NCI-H146 (cell line): ENCODE data around the gene EGR2.
"Not testable (repeated sequence)": the region's sequence is repeated elsewhere in the genome, so short reads cannot be mapped to it uniquely, and the experiment has no call there.

ENCODE experiments used
- DNase-seq: peaks from one replicate; lab custom pipeline; 2025; lab: John Stamatoyannopoulos, UW

The EGR2 gene

DNA sequence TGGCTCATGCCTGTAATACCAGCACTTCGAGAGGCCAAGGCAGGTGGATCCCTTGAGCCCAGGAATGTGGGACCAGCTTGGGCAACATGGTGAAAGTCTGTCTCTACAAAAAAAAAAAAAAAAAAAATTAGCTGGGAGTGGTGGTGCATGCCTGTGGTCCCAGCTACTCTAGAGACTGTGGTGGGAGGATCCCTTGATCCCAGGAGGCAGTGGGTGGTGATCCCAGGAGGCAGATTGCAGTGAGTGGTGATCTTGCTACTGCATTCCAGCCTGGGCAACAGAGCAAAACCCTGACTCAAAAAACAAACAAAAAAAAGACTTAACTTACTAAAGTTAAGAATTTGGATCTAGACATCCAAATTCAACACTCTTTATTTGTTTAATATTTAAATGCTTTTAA, 21.9 kb downstream of the EGR2 start:
- no peak for DNase-seq

DNA sequence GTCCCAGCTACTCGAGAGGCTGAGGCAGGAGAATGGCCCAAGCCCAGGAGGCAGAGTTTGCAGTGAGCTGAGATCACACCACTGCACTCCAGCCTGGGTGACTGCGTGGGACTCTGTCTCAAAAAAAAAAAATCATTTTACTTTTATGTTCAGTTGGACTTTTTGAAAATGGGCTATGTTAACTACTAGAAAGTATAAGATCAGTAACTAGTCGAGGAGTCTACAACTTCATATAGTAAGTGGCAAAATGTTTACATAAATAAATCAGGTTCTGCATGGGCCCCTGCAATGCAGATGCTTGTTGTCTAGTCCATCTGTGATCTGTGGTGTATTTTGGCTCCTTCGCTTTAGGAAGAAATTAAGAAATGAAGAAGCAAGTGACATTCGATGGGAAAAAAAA, 23.9 kb downstream of the EGR2 start:
- no peak for DNase-seq

DNA sequence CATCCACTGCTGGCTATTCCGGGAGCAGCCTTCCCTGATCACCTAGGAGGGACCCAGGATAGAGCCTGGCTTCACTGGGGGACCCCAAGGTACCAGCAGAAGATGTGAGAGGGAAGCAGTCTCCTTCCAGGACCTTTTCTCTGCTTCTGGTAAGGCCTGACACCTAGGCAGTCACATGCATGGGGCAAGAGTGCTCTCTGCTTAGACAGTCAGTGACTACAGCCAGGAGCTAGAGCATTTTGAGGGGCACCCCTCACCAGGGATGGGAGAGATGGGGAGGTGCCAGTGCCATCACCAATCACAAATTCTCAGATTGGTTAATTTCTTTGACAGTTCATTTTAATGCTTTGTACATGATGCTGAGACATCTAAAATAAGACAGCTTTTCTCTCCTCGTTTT, 25.6 kb downstream of the EGR2 start:
- DNase-seq: no peak

DNA sequence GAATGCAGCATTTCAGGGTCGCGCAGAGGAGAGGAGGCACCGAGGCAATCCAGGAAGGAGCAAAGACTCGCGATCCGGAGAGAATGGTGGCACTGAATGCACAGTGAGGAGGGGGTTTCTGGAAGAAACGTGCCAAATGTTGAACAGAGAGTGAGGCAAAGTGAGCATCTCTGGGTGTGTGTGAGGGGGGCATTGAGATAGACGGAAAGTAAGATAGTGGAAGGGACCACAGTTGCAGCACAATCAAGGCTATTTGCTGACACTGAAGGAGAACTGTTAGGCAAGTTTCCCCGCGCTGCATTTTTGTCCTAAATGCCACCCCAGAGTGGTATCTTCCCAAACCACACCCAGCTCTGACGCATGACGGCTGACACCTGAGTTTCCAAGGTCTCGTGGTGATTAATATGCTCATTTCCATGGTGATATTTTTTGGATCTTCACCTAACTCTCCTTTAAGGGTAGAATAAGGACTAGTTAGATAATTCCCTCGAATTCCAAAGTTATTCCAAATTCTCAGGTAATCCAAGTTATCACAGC, 26.1 kb downstream of the EGR2 start:
- DNase-seq: no peak

DNA sequence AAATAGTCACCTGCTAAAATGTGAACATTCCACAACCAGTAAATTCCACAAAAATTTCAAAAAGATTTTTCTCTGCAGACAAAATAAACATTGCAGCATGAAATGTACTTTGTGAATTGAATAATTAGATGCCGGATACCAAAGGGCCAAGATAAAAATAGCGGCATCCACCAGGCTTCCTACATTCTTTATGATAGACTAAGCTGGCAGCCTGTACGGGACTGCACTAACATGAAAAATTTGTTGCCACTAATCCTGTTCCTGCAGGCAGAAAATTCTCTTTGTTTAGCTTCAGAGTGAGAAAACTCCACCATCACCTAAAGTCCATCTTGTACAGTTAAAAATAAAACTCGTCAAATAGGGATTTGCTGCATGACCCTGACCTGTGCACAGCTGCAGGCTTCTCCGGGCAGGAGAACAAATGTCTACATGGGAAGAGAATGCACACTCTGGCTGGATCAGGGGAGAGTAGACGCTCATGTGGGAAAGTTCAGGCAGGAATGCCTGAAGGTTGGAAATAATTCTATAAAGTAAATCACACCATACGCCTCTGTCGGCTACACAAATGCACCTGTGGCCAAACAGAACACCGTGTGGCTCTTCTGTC, 27.2 kb downstream of the EGR2 start:
- no peak for DNase-seq

DNA sequence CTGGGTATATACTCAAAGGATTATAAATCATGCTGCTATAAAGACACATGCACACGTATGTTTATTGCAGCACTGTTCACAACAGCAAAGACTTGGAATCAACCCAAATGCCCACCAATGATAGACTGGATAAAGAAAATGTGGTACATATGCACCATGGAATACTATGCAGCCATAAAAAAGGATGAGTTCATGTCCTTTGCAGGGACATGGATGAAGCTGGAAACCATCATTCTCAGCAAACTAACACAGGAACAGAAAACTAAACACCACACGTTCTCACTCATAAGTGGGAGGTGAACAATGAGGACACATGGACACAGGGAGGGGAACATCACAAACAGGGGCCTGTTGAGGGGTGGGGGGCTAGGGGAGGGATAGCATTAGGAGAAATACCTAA, 27.9 kb downstream of the EGR2 start:
- DNase-seq: not testable (repeated sequence)

DNA sequence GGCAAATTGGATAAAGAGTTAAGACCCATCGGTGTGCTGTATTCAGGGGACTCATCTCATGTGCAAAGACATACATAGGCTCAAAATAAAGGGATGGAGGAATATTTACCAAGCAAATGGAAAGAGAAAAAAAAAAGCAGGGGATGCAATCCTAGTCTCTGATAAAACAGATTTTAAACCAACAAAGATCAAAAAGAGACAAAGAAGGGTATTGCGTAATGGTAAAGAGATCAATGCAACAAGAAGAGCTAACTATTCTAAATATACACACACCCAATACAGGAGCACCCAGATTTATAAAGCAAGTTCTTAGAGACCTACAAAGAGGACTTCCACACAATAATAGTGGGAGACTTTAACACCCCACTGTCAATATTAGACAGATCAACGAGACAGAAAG, 31.6 kb downstream of the EGR2 start:
- DNase-seq: not testable (repeated sequence)

DNA sequence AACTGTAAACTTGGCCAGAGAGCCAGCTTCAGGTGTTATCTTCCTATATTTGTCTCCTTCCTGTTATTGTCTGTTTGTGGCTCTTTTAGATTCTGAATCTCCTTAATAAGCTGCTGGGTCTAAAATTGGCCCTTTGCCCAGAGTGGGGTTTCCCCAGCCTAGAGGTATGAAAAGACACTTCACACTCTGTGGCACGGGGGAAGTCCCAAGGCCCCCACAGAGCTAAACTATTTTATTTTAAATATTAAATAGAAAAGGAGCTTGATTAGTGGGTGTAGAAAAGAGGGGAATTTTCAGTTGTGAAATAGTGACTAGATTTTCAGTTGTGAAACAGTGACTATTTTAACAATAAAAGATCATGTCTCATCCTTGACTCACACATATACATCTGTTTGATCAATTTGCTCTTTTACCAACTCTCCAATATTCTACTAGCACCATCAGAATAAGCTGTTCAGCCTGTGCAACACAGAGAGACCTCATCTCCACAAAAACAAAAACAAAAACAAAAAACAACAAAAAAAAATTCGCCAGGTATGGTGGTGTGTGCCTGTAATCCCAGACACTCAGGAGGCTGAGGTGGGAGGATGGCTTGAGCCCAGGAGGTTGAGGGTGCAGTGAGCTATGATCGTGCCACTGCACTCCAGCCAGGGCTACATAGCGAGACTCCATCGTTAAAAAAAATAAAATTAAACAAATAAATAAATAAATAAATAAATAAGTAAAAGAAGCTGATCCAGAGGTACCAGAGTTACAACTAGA, 36.5 kb downstream of the EGR2 start:
- no peak for DNase-seq

DNA sequence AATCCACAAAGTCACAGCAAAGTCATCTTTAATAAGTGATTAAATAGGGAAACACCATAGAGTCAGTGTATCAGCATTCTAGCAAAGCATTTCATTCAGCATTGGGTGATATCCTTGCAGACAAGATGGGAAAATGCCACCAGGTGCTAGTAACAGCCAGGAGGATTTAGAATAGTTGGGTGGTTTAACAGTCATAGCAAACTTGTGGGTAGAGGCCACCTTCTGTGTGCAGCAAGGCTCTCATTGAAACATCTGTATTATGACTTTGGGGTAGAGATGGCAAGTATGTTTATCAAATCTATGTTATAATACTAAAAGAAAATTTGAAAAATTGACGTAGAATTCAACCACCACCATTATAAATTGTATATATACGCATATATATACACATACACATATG, 38.0 kb downstream of the EGR2 start:
- no peak for DNase-seq

DNA sequence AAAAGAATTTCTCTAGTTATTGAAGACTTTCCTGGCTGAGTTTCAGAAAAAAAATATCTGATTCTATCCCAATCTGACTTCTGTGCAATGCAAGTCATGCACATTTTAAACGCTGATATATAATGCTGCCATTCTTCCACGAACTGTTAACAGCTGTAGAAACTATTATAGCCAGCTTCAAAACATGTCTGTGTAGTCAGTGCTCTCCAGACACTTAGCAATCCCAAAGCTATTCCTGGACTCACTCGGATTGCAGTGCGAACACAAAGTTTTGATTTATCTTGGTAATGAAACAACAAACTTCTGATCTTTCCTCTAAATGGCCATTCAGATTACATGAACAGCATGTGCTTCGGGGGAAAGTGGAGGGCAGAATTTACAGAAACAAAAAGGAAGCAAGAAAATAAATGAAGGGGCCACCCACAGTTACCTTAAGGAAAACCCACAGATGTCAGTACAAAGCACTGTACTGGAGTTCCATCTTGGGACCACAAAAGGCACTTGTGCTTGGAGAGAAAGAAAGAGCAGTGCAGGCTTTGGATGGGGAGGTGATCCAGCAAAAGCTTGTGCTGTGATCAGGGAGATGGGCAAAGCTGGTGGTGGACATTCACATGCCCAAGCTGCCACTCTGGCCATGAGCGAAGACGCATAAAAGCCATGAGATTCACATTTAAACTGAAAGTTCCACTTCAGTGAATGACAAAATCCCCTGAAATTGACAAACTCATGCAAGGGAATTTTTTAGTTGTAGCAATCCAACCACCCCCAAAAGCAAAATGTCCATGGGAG, 43.8 kb downstream of the EGR2 start:
- DNase-seq: no peak

DNA sequence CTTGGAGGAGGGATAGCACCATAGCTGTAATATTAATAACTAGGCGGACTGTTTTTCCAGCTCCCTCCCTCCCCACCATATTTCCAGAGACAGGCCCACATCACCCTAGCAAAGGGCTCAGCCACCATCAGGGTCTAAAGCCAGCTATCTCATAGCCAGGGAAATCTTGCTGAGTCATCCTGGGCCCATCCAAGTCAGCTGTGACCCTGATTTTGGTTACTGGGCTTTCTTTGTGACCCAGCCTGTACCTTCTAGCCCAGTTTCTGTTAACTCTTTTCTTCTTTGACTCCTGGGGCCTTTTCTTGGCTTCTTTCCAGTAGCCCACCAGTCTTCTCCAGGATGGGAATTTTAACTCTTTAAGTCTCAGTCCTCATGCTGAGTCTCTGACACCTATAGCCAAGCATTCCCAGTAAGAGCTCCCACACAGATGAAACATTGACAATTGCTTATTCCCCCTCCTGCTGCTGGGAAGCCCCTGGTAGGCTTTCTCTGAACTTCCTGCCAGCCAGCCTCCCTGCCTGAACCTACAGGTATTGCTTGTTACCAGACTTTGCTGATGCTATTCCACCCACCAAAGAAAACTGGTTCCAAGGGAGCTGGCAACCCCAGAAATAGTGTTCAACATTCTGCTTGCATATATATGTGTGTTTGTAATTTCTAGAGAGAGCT, 46.5 kb downstream of the EGR2 start:
- DNase-seq: no peak

DNA sequence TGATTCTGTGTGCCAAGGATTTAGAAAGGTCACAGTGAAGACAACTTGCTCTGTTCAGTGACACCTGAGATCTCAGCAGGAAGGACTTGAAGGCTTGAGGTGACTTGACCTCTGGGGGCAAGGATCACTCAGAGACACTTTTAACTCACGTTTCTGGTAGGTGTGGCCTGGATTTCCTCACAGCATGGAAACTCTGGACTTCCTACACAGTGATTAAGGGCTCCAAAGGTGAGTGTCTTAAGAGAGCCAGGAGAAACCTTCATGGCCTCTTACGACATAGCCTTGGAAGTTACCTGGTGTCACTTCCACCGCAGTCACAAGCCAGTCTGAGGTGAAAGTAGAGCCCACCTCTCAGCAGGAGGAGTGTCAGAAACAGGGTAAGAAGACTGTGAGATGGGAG, 49.8 kb downstream of the EGR2 start:
- DNase-seq: no peak

DNA sequence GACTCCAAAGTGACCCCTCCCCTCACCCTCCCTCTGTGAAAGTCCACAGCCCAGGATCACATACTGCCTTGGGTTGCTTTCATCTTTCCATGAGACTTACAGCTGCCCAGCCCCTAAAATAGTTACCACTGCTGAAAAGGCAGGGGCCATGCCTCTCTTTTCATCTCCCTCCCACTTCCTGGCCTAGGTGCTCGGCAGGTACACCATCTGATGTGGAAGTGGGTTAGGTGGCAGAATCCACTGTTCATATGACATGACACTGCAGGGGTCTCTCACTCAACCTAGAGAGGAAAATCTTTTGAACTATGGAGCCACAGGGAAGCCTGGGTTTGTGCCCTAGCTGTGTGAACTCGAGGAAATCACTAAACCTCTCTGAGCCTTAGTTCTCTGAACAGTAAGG, 50.4 kb downstream of the EGR2 start:
- DNase-seq: no peak

DNA sequence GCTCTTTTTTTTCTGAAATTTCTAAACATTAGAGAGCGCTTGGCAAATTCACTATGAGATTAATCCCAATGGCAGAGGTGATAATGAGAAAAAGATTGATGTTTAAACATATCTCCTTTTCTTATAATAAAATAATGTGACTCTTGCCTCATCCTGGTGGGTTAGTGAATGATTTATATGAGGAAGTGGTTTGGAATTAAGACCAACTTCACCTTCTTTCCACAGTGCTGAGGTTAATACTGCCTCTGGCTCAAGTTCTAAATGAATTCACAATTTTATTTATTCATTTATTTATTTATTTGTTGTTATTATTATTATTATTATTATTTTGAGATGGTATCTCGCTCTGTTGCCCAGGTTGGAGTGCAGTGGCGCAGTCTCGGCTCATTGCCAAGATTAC, 52.2 kb downstream of the EGR2 start:
- no peak for DNase-seq

DNA sequence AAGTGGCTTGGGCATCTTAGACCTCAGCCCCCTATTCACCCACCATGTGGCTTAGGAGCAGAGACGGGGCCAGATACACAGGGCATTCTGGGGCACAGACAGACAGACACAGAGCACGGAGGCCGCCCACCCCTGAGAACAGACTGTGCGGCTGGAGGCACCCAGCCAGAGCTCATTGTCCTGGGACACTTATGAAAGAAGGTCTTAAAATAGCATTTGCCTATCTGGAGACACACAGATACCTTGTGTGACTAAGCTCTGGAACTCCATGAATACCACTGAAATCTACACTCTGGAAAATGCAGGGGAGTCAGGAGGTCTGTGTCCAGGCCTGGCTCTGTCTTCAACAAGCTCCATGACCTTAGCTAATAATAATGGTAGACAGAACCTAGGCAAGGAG, 53.0 kb downstream of the EGR2 start:
- no peak for DNase-seq
